ENCODE results near the gene SRPX.
A peak's percentile ranks its signal among the peaks of the same experiment; 100 is the strongest.

DNA sequence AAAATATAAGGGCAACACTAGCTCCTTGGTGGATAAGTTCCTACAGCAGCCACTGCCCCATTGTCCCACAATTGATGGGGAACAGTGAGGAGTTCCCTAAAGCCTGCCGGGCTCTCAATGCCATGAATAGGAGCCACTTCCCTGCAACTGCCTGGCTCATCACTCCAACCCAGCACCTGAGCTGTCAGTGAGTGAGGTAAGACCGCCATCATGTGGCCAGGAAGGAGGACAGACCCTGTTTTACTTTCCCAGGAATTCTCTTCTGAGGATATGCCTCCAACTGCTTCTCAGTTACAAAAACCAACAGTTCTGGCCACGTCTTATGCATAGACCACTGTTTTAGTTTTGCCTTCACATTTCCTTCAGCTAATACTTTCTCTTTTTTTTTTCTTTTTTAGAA is 45.5 kb downstream of the SRPX start:
- TF ChIP-seq CTCF (IDR thresholded peaks at IDR 0.05) = peak in 6 of 7 experiments; percentile 12 to 68 (median 46)
- no peak for TF ChIP-seq POLR2A (IDR thresholded peaks at IDR 0.05)
